GM10266 (cell line): ENCODE results near the gene SLC38A10.

Source experiments
- DNase-seq: peaks from one replicate; pipeline ENCODE4 v3.0.0; 2012; ENCODE audit errors: extremely low spot score
- TF ChIP-seq, protein P1 (sequence below): IDR thresholded peaks from 2 replicates; pipeline ENCODE4 v1.5.1; 2012; ENCODE audit warnings: mild to moderate bottlenecking, low read depth; ENCODE audit not compliant: control insufficient read depth, insufficient read depth; ENCODE audit errors: missing control alignments

The SLC38A10 gene

DNA sequence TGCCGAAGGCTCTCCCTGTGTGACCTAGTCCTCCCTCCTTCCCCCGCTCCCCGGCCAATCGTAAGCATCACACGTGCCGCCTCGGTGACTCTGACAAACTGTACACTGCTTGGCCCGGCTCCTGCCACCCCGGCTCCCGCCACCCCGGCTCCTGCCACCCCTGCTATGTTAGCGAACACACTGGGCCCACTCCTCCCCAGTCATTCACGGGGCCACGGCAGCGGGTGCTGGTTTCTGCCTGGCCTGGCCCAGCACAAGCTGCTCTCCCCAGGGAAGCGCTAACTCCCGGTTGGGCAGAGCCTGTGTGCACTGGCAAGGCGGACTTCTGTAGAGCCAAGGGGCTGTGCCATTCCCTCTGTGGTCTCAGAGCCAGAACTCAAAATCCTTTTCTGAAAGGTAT is 34.0 kb downstream of the SLC38A10 start:
- DNase-seq = no peak
- TF ChIP-seq, protein P1, sequence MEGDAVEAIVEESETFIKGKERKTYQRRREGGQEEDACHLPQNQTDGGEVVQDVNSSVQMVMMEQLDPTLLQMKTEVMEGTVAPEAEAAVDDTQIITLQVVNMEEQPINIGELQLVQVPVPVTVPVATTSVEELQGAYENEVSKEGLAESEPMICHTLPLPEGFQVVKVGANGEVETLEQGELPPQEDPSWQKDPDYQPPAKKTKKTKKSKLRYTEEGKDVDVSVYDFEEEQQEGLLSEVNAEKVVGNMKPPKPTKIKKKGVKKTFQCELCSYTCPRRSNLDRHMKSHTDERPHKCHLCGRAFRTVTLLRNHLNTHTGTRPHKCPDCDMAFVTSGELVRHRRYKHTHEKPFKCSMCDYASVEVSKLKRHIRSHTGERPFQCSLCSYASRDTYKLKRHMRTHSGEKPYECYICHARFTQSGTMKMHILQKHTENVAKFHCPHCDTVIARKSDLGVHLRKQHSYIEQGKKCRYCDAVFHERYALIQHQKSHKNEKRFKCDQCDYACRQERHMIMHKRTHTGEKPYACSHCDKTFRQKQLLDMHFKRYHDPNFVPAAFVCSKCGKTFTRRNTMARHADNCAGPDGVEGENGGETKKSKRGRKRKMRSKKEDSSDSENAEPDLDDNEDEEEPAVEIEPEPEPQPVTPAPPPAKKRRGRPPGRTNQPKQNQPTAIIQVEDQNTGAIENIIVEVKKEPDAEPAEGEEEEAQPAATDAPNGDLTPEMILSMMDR = no peak

DNA sequence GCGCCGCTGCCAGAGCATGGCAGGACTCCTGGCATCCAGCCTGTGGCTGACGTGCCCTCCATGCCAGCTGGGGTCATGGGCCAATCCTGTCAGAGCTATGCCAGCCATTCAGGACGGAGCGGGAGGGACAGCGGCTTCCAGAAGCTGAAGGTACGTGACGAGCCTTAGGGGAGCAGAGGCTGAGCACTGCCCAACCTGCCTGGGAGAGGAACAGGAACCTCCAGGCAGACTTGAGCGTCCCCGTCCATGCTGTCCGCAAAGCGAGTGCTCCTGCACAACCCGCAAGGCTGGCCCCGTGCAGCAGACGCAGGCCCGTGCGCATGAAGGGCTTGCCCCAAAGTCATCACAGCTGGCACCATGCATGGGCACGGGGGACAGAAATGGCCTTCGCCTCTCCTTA is 34.5 kb downstream of the SLC38A10 start:
- DNase-seq = no peak
- TF ChIP-seq, protein P1 = no peak

DNA sequence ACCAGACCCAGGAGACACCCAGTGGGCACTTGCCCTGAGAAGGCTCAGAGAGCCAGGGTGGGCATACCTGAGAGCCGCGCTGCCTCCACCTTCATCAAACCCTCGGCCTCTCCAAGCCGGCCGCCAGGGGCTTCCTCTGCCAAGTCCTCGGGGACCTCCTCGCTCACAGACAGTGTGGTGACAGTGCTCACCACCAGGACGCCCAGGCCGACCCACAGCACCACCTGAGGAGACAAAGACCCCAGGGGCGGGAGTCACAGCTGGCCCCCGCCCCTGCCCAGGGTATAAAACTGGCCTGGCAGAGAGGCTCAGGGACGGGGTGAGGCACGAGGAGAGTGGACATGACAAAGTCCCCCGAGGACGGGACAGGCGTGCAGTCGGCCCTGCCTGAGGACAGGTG is 34.9 kb downstream of the SLC38A10 start:
- TF ChIP-seq, protein P1 = no peak
- no peak for DNase-seq

DNA sequence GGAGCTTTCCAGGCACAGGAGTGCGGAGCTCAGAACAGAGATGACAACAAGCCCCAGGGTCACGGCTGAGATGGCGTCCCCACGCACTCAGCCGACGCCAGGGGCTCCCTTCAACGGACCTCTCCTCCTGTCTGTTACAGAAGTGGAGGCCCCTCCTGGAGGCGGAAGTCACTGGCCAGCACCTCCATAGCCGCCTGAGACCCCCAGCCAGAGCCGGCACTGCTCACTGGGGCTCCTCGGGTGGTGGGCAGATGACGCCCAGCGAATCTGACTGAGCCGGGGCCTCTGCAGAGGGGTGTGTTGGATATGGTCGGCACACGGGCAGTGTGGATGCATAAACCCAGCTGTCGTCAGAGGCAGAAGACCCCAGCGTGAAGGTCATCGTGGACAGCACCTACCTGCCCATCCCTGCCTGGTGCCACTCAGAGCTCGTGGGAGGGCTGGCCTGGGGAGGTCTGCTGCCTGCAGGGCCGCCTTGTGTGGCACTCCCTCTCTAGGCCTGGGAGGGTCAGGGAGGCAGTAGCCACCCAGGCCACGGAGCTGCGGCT is 36.0 kb downstream of the SLC38A10 start:
- no peak for DNase-seq
- TF ChIP-seq, protein P1 = no peak

DNA sequence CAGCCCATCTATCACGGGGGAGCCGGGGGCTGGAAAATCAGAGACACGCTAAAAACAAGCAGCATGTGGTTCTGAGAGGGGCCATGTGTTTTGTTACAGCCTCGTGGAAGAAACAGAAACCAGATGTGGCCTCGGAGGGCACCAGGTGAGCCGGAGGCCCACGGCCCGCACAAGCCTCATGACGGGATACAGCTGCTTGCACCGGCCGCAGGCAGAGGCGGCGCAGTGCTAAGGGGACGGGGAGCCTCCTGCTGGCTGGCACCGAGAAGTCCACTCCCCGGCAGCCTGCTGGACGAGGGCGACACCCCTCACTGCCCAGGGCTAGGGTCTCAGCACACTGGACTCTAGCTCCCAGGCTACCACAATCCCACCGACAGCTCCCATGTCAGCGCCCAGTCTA is 36.8 kb downstream of the SLC38A10 start:
- TF ChIP-seq, protein P1 = no peak
- no peak for DNase-seq

DNA sequence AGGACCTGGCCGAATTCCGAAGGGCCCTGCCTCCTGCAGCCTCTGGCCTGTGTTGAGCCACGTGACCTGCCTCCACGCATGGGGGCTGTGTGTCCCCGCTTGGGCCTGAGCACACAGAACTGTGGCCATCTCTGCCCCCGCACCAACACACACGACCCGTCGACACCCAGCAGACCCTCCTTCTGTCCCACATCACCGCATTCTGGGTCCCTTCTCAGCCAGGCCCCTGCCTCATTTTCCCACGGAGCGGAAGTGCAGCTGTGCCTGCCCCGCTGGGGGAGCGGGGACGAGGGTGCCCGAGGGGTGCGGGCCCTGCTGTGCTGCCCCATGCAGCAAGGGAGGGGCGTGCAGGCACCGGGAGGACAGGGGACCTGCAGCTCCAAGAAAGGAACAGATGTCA is 37.6 kb downstream of the SLC38A10 start:
- TF ChIP-seq, protein P1 = no peak
- no peak for DNase-seq

DNA sequence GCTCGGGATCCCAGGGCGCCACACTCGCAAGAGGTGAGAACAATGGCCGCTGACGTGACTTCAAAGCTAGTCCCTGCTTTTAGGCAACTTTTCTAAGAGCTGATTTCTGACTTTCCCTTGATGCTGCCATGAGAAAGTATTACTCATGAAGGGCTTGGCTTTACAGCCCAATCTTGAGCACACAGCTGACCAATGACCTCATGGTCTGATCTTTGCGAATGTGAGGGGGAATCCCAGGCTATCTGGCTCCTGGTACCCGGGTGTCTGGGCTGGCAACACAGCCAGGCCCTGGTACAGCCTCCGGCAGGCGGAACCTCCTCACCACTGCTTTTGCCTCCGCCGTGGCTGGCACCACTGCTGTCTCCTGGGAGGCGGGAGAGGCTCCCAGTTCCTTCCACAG is 38.5 kb downstream of the SLC38A10 start:
- TF ChIP-seq, protein P1 = no peak

More for the DNA sequence above, 38.5 kb downstream of the SLC38A10 start:
- no peak for DNase-seq
